OCI-LY3 (cell line): Measurements from ENCODE around the gene XIAP.

ENCODE experiments used
- CTCF ChIP-seq: fragments of 200-600, 300-600 bp; sonication (generic); IDR thresholded peaks from 2 replicates; pipeline ENCODE4 v1.5.1; 2014; ENCODE audit warnings: antibody characterized with exemption, low read length, low read depth
- EZH2phosphoT487 ChIP-seq: fragments of 200-600 bp; shearing (Covaris generic); IDR thresholded peaks from 2 replicates; pipeline ENCODE4 v1.6.1; 2018; ENCODE audit warnings: antibody characterized with exemption, mixed run types, low read depth

GRCh38 chrX:123814343-123814742, 45.5 kb upstream of the XIAP start:
- TF ChIP-seq CTCF (no peak), EZH2phosphoT487 (no peak)
